Tibial nerve (tissue), 4 donors: Measurements from ENCODE around the gene GOLGA8B.

Experiments used
- EP300 ChIP-seq, 2 donors: sonication (generic); formaldehyde crosslinking; IDR thresholded peaks; one replicate each; pipeline ENCODE4 v1.6.1; 2017; ENCODE audit warnings: antibody characterized with exemption in 2 of 2, mild to moderate bottlenecking in 1 of 2
- TF ChIP-seq, protein P1 (sequence below), 5 experiments: fragments of 200-600 bp in 3 of 5; fragments of 450-650 bp in 2 of 5; sonication (generic) in 3 of 5; IDR thresholded peaks; one replicate each; pipeline ENCODE4 v1.5.1; 2016 to 2019; ENCODE audit warnings: antibody characterized with exemption in 5 of 5, mild to moderate bottlenecking in 3 of 5, moderate library complexity in 2 of 5

DNA sequence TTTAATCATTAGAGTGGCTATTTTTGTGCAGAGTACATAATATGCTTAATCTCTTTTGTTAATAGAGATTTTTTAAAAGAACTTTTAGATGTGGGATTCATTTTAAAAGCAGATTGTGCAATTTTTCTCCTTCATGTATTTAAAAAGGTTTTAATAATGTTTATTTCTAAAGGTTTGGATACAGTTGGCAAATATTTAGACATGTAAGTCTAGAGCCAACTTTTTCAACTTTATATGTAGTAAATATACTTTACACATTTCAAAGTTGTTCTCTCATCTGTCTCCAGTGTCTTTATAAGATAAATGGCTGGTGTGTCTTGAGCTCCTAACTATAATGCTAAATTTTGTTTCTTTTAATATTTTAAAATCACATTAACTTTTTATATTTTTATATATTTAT, 22.7 kb upstream of the GOLGA8B start:
- TF ChIP-seq EP300 (IDR thresholded peaks at IDR 0.05): no peak
- TF ChIP-seq, protein P1, sequence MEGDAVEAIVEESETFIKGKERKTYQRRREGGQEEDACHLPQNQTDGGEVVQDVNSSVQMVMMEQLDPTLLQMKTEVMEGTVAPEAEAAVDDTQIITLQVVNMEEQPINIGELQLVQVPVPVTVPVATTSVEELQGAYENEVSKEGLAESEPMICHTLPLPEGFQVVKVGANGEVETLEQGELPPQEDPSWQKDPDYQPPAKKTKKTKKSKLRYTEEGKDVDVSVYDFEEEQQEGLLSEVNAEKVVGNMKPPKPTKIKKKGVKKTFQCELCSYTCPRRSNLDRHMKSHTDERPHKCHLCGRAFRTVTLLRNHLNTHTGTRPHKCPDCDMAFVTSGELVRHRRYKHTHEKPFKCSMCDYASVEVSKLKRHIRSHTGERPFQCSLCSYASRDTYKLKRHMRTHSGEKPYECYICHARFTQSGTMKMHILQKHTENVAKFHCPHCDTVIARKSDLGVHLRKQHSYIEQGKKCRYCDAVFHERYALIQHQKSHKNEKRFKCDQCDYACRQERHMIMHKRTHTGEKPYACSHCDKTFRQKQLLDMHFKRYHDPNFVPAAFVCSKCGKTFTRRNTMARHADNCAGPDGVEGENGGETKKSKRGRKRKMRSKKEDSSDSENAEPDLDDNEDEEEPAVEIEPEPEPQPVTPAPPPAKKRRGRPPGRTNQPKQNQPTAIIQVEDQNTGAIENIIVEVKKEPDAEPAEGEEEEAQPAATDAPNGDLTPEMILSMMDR (IDR thresholded peaks at IDR 0.05): no peak
